ENCODE measurements around the gene DNAJB6.
A peak's percentile ranks its signal among the peaks of the same experiment; 100 is the strongest.
"Not testable (repeated sequence)": the region's sequence is repeated elsewhere in the genome, so short reads cannot be mapped to it uniquely, and the experiment has no call there.

Gene DNAJB6

GRCh38 chr7:157438121-157439025 lies 101.6 kb downstream of the DNAJB6 start:
- Mint-ChIP-seq H3K36me3 (no peaks in the 10 kb centered on the region), H3K4me1 (peaks cover under 1% of the 10 kb centered on the region), H3K27me3 (peaks cover 25% of the 10 kb centered on the region), H3K27ac (no peak overlapping the region), H3K4me3 (no peak overlapping the region), H3K9me3 (peaks cover 13% of the 10 kb centered on the region)
- ATAC-seq = no peak

- no peak overlapping the region for H3K27ac Mint-ChIP-seq
These were observed 102.3 kb downstream of the DNAJB6 start for GRCh38 chr7:157439149-157439548.

GRCh38 chr7:157439761-157440160 lies 103.0 kb downstream of the DNAJB6 start:
- Mint-ChIP-seq H3K9me3 (peaks cover 10% of the 10 kb centered on the region), H3K27me3 (peaks cover 30% of the 10 kb centered on the region), H3K27ac (no peak overlapping the region), H3K4me3 (no peak overlapping the region), H3K4me1 (no peaks in the 10 kb centered on the region), H3K36me3 (no peaks in the 10 kb centered on the region)
- ATAC-seq = no peak

More at GRCh38 chr7:157439149-157439548, 102.3 kb downstream of the DNAJB6 start:
- no peaks in the 10 kb centered on the region for H3K4me1 Mint-ChIP-seq
- no peak overlapping the region for H3K4me3 Mint-ChIP-seq
- H3K36me3 Mint-ChIP-seq = no peaks in the 10 kb centered on the region
- H3K27me3 Mint-ChIP-seq = peaks cover 25% of the 10 kb centered on the region
- peaks cover 10% of the 10 kb centered on the region for H3K9me3 Mint-ChIP-seq
- no peak for ATAC-seq

- Mint-ChIP-seq H3K4me1 (no peaks in the 10 kb centered on the region), H3K4me3 (no peak overlapping the region), H3K9me3 (peaks cover 10% of the 10 kb centered on the region), H3K27me3 (peaks cover 34% of the 10 kb centered on the region), H3K36me3 (no peaks in the 10 kb centered on the region), H3K27ac (no peak overlapping the region)
- peak; percentile 40 for ATAC-seq
These were observed 103.7 kb downstream of the DNAJB6 start for GRCh38 chr7:157440346-157441022.

- H3K27me3 Mint-ChIP-seq = peaks cover 34% of the 10 kb centered on the region
- H3K4me3 Mint-ChIP-seq = no peak overlapping the region
- ATAC-seq = no peak
- H3K27ac Mint-ChIP-seq = no peak overlapping the region
- no peaks in the 10 kb centered on the region for H3K36me3 Mint-ChIP-seq
- H3K9me3 Mint-ChIP-seq = peaks cover 10% of the 10 kb centered on the region
- H3K4me1 Mint-ChIP-seq = no peaks in the 10 kb centered on the region
These were observed 104.2 kb downstream of the DNAJB6 start for GRCh38 chr7:157441023-157441399.

GRCh38 chr7:157442456-157442855 lies 105.7 kb downstream of the DNAJB6 start:
- H3K36me3 Mint-ChIP-seq = no peaks in the 10 kb centered on the region
- H3K4me3 Mint-ChIP-seq = no peak overlapping the region
- H3K4me1 Mint-ChIP-seq = no peaks in the 10 kb centered on the region
- ATAC-seq = no peak
- H3K27me3 Mint-ChIP-seq = peaks cover 34% of the 10 kb centered on the region
- no peak overlapping the region for H3K27ac Mint-ChIP-seq
- peaks cover 10% of the 10 kb centered on the region for H3K9me3 Mint-ChIP-seq

- Mint-ChIP-seq H3K27ac (no peak overlapping the region), H3K9me3 (peaks cover 10% of the 10 kb centered on the region)
These were observed 106.4 kb downstream of the DNAJB6 start for GRCh38 chr7:157442993-157443831.

GRCh38 chr7:157444011-157444842 lies 107.4 kb downstream of the DNAJB6 start:
- H3K27ac Mint-ChIP-seq = no peak overlapping the region
- peaks cover 24% of the 10 kb centered on the region for H3K27me3 Mint-ChIP-seq

More at GRCh38 chr7:157442993-157443831, 106.4 kb downstream of the DNAJB6 start:
- no peak for ATAC-seq
- no peaks in the 10 kb centered on the region for H3K36me3 Mint-ChIP-seq
- H3K4me3 Mint-ChIP-seq = no peak overlapping the region
- no peaks in the 10 kb centered on the region for H3K4me1 Mint-ChIP-seq
- peaks cover 34% of the 10 kb centered on the region for H3K27me3 Mint-ChIP-seq

GRCh38 chr7:157444843-157445135 lies 108.0 kb downstream of the DNAJB6 start:
- ATAC-seq = no peak
- Mint-ChIP-seq H3K27me3 (peaks cover 19% of the 10 kb centered on the region), H3K36me3 (no peaks in the 10 kb centered on the region), H3K27ac (no peak overlapping the region), H3K9me3 (peaks cover 3% of the 10 kb centered on the region), H3K4me1 (no peaks in the 10 kb centered on the region), H3K4me3 (no peak overlapping the region)

More at GRCh38 chr7:157444011-157444842, 107.4 kb downstream of the DNAJB6 start:
- peak; percentile 34 for ATAC-seq
- Mint-ChIP-seq H3K4me1 (no peaks in the 10 kb centered on the region), H3K4me3 (no peak overlapping the region), H3K9me3 (peaks cover 9% of the 10 kb centered on the region), H3K36me3 (no peaks in the 10 kb centered on the region)

GRCh38 chr7:157445246-157445955 lies 108.6 kb downstream of the DNAJB6 start:
- Mint-ChIP-seq H3K9me3 (peaks cover 3% of the 10 kb centered on the region), H3K36me3 (no peaks in the 10 kb centered on the region), H3K27ac (no peak overlapping the region), H3K4me1 (no peaks in the 10 kb centered on the region), H3K27me3 (peaks cover 15% of the 10 kb centered on the region), H3K4me3 (no peak overlapping the region)
- ATAC-seq = no peak

GRCh38 chr7:157445956-157446295 lies 109.1 kb downstream of the DNAJB6 start:
- no peaks in the 10 kb centered on the region for H3K36me3 Mint-ChIP-seq
- H3K27ac Mint-ChIP-seq = no peak overlapping the region
- ATAC-seq = peak; percentile 27
- peaks cover 3% of the 10 kb centered on the region for H3K9me3 Mint-ChIP-seq
- H3K4me3 Mint-ChIP-seq = no peak overlapping the region
- H3K27me3 Mint-ChIP-seq = peaks cover 10% of the 10 kb centered on the region
- H3K4me1 Mint-ChIP-seq = no peaks in the 10 kb centered on the region

GRCh38 chr7:157446322-157446721 lies 109.5 kb downstream of the DNAJB6 start:
- Mint-ChIP-seq H3K27me3 (peaks cover 9% of the 10 kb centered on the region), H3K4me1 (no peaks in the 10 kb centered on the region), H3K4me3 (no peak overlapping the region), H3K9me3 (peaks cover 3% of the 10 kb centered on the region), H3K36me3 (no peaks in the 10 kb centered on the region), H3K27ac (no peak overlapping the region)
- ATAC-seq = no peak

GRCh38 chr7:157454003-157454402 lies 117.2 kb downstream of the DNAJB6 start:
- H3K9me3 Mint-ChIP-seq = peaks cover 14% of the 10 kb centered on the region
- H3K27ac Mint-ChIP-seq, H3K4me1 Mint-ChIP-seq, H3K4me3 Mint-ChIP-seq, ATAC-seq, H3K36me3 Mint-ChIP-seq: not testable (repeated sequence)
- peaks cover 16% of the 10 kb centered on the region for H3K27me3 Mint-ChIP-seq
